NCI-H128 (cell line): ENCODE results near the gene SVOPL.
"Not testable (repeated sequence)": the region's sequence is repeated elsewhere in the genome, so short reads cannot be mapped to it uniquely, and the experiment has no call there.

Experiments used
- DNase-seq: peaks from one replicate; lab custom pipeline; 2025; ENCODE audit not compliant: unreplicated experiment; lab: John Stamatoyannopoulos, UW

Gene SVOPL

DNA sequence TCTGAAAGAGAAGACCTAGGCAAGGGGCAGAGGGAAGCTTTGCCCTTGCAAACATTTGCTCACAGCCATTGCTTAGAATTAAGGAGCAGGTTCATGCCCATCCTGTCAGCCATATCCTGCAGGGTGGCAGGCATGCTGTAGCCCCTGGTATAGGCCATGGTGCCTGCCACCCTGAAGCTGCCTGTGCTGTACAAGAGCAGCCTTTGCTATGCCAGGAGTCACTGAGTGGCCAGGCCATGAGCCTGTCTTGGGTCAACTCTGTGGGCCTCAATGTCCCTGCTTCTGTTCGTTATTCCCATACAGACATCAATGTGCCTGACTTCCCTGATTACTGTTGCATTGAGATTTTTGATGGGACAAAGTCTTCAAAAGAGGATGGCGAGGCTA is 368 bp upstream of the SVOPL start:
- no peak for DNase-seq

GRCh38 chr7:138699661-138700060 is 1.5 kb downstream of the SVOPL start:
- no peak for DNase-seq

DNA sequence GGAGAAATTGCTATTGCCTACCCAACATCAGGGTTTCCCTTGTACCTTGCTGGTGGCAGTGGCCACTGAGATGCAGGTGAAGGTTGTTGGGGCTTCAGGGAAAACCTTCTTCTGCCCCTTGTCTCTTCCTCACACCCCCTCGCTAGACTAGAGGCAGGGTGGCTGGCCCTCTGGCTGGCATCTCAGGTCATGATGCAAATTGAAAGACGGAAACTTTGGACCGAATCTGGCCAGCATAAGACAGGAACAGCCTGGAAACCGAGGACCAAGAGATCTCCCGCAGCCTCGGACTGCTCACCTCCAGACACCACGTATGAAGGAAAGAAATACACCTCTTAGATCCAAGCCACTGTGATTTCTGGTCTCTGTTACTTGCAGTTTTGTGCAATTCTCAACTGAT is 2.9 kb downstream of the SVOPL start:
- DNase-seq: no peak

DNA sequence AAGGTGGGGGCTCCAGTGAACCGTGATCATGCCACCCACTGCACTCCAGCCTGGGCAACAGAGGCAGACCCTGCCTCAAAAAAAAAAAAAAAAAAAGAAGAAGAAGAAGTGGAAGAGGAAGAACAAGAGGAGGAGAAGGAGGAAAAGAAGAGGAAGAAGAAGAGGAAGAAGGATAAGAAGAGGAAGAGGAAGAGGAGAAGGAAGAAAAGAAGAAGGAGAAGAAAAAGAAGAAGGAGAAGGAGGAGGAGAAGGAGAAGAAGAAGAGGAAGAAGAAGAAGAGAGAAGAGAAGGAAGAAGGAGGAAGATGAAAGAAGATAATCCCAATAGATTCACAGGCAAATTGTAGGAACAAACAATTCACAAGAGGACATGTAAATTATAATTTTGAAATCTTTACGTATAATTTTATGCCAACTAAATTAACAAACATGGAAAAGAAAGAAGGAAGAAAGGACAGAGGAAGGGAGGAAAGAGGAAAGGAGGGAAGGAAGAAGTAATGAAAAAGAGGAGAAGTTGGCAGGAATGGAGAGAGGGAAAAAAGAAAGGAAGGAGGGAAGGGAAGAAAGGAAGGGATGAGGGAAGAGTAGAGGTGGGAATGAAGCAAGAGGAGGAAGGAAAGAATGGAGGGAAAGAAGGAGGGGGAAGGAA is 3.5 kb downstream of the SVOPL start:
- no peak for DNase-seq

DNA sequence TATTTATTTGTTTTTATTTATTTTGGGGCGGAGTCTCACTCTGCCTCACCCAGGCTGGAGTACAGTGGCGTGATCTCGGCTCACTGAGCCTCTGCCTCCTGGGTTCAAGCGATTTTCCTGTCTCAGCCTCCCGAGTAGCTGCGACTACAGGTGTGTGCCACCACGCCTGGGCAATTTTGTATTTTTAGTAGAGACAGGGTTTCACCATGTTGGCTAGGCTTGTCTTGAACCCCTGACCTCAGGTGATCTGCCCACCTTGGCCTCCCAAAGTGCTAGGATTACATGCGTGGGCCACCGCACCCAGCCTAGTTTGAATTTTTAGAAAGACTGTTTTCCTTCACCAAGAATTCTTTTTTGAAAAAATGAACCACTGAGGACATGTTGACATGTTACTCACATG is 5.4 kb downstream of the SVOPL start:
- not testable (repeated sequence) for DNase-seq

- DNase-seq: no peak
Measured at GRCh38 chr7:138695106-138695505, 6.1 kb downstream of the SVOPL start.

GRCh38 chr7:138691178-138691577 is 10.0 kb downstream of the SVOPL start:
- no peak for DNase-seq

- no peak for DNase-seq
Measured at GRCh38 chr7:138690495-138690894, 10.7 kb downstream of the SVOPL start.

DNA sequence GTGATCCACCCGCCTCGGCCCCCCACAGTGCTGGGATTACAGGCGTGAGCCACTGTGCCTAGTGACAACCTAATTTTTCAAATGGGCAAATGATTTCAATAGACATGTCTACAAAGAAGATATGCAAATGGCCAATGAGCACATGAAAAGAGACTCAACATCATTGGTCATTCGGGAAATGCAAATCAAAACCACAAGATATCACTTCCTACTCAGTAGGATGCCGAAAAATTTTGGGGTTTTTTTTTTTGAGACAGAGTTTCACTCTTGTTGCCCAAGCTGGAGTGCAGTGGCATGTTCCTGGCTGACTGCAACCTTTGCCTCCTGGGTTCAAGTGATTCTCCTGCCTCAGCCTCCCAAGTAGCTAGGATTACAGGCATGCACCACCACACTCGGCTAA is 13.1 kb downstream of the SVOPL start:
- DNase-seq: not testable (repeated sequence)

DNA sequence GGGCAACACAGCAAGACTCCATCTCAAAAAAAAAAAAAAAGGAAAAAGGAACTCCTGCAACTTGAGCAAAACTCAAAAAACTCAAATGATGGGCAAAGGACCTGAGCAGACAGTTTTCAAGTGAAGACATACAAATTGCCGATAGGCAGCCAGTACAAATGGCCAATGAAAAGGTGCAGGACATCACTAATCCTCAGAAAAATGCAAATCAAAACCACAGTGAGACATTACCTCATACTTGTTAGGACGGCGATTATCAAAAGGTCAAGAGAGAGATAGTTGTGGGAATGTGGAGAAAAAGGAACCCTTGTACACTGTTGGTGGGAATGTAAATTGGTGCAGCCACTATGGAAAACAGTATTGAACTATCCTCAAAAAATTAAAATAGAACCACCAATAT is 16.8 kb downstream of the SVOPL start:
- no peak for DNase-seq

DNA sequence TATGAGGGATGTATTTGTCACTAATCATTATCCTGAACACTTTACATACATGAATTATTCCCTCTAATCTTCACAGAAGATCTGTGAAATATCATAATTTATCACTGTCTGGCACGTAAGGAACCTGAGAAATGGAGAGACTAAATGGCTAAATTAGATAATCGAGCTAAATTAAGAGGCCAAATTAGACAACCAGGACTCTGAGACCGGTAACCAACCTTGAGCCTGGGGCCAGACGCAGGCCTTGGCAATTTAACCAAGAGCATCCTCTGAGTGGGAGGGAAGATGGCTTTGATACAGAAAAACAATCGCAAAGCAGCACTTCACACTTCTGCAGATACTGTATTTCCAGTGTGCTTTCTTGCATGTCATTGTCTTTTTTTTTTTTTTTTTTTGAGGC is 21.4 kb downstream of the SVOPL start:
- DNase-seq: no peak

- no peak for DNase-seq
Measured at GRCh38 chr7:138670594-138670993, 30.6 kb downstream of the SVOPL start.

DNA sequence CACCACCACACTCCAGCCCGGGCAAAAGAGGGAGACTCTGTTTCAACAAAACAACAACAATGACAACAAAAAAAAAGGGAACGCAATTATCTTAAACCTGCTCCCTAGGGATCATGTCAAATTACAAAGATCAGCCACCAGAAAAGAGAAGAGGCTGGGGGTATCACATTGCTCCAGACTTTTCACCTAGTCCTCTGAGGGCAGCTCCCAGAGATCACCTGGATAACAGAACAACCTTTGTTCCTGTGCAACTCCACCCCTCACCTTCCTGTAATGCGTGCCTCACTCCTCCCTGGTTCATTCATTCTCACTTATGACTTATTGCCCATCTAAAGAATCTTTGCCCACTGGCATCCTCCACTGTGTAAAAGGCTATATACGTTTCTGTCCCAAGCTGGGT is 31.8 kb downstream of the SVOPL start:
- DNase-seq: no peak

DNA sequence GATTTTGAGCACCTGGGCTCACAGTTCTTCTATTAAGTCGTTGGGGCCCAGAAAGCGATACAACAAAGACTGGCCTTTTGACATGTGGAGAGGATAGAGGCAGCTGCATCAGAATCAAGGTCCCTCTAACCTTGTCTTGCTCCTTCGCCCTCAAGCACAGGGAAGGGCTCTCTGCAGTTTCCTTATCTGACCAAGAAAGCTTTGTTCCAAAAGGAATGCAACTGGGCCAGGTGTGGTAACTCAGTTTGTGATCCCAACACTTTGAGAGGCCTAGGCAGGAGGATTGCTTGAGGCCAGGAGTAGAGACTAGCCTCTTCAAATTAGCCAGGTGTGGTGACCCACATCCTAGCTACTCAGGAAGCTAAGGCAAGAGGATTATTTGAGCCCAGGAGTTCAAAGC is 32.2 kb downstream of the SVOPL start:
- no peak for DNase-seq

- DNase-seq: no peak
Measured at GRCh38 chr7:138668229-138668596, 32.9 kb downstream of the SVOPL start.

GRCh38 chr7:138667535-138668228 is 33.5 kb downstream of the SVOPL start:
- DNase-seq: no peak

DNA sequence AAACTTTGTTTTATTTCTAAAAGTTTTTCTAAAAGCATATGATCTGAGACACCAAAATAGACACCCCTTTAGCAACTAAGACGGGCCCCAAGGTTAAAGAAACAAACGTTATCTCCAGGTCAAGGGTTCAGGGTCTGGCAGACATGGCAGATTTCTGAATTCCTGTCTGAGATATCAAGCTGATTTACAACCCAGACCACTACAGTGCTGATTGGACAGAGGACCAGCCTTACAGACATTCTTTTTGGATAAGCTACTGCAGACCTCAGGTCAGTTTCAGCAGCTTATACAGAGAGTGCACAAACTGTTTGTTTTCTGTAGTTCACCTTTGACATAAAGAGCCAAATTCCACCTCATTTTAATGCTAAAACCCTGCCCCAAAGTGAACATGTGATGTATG is 34.8 kb downstream of the SVOPL start:
- no peak for DNase-seq

- no peak for DNase-seq
Measured at GRCh38 chr7:138665669-138666140, 35.5 kb downstream of the SVOPL start.

DNA sequence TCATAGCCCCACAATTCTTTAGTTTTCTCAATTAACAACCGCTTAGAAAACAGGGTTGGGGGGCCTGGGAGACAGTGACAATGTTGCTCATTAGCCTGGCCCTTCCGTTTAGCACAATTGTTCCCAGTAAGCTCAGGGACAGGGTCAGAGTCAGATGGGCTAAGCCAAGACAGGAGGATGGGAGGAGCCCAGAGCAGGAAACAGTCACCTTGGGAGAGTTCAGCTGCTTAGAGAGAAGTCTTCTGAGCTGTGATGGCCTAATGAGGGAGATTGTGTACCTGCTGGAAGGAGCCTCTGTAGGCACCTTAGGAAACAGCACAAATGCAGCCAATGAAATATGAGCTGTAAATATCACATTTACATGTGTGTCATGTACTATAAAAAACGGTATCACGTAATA is 35.9 kb downstream of the SVOPL start:
- no peak for DNase-seq

DNA sequence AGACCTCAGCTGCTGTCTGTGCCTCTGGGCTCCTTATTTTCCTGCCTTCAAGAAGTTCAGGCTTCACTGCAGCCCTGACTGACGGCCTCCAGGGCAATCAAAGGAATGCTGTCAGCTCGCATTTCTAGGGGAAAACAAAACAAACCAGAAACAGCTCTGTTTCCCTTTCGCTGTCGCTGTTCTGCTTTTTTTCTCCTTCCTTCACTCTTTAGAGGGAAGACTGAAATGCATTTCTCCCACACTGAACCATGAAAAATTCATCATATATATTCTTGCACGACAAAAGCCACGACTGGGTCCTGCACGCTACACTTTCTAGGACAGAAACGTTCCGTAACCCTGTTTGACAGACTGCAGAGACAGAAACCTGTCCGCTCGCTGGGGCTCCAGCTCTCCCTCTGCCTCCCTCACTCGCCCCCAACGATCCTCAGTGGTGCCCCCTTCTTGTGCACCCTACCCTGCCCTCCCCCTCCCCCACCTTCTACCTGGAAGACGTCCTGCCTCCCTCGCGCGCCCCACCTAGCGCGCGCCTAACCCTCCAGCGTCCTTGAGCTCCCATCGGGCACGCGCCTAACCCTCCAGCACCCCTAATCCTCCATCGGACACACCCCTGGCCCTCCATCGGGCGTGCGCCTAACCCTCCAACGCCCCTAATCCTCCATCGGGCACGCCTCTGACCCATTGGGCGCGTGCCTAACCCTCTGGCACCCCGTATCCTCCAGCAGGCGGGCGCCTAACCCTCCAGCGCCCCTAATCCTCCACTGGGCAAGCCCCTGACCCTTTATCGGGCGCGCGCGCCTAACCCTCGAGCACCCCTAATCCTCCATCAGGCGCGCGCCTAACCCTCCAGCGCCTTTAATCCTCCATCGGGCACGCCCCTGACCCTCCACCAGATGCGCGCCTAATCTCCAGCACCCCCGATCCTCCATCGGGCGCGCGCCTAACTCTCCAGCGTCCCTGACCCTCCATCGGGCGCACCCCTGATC is 37.1 kb downstream of the SVOPL start:
- no peak for DNase-seq

DNA sequence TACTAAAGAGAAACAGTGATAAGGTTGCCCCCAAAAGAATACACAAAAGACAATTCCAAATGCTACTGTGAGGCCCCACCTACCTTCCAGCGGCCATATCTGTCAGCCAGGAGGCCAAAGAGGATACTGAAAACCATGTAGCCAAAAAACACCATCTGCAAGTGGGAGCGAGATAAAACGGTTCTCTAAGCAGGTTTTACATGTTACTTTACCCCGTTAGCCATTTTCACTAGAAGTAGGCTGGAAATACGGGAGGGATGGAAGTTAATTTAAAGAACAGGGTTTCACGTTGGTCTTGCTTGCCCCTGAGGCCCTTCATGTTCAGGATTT is 38.2 kb downstream of the SVOPL start:
- DNase-seq: no peak
